Mucosa of rectum (tissue), 2 donors: ENCODE data around the gene PELI3.
A peak's percentile ranks its signal among the peaks of the same experiment; 100 is the strongest.
"Not testable (repeated sequence)": the region's sequence is repeated elsewhere in the genome, so short reads cannot be mapped to it uniquely, and the experiment has no call there.

ENCODE experiments used
- H3K27ac ChIP-seq, 2 donors: one replicate each; pipeline ENCODE4 v1.7.0; 2013; ENCODE audit warnings: inconsistent platforms in 2 of 2, low read depth in 2 of 2, low read length in 2 of 2
- H3K27me3 ChIP-seq, 2 donors: one replicate each; pipeline ENCODE4 v1.7.0; 2013; ENCODE audit warnings: low read length in 2 of 2; ENCODE audit not compliant: control insufficient read depth in 2 of 2, insufficient read depth in 2 of 2
- H3K36me3 ChIP-seq, 2 donors: one replicate each; pipeline ENCODE4 v1.7.0; 2013; ENCODE audit warnings: low read length in 2 of 2; ENCODE audit not compliant: control insufficient read depth in 2 of 2, insufficient read depth in 2 of 2
- H3K4me1 ChIP-seq, 2 donors: one replicate each; pipeline ENCODE4 v1.7.0; 2013; ENCODE audit warnings: low read length in 2 of 2, mild to moderate bottlenecking in 1 of 2; ENCODE audit not compliant: control insufficient read depth in 2 of 2, insufficient read depth in 2 of 2
- H3K4me3 ChIP-seq, 2 donors: one replicate each; pipeline ENCODE4 v1.7.0; 2013; ENCODE audit warnings: low read length in 2 of 2
- H3K9ac ChIP-seq, 2 donors: one replicate each; pipeline ENCODE4 v1.7.0; 2013; ENCODE audit warnings: low read length in 2 of 2, low read depth in 1 of 2, mild to moderate bottlenecking in 1 of 2
- H3K9me3 ChIP-seq, 2 donors: one replicate each; pipeline ENCODE4 v1.7.0; 2013; ENCODE audit warnings: low read length in 2 of 2; ENCODE audit not compliant: control insufficient read depth in 2 of 2
- donor health status: healthy.
- donor health status: Normal muscosa, but diverticular disease.

Gene PELI3

GRCh38 chr11:66429983-66430602, 36.6 kb upstream of the PELI3 start:
- peaks cover 2 to 4% of the 10 kb centered on the region in 2 donors for H3K36me3 ChIP-seq
- H3K27ac ChIP-seq, result no peak overlapping the region
- no peaks in the 10 kb centered on the region for H3K27me3 ChIP-seq
- H3K4me3 ChIP-seq, result no peak overlapping the region
- no peaks in the 10 kb centered on the region for H3K4me1 ChIP-seq
- no peak overlapping the region for H3K9ac ChIP-seq
- H3K9me3 ChIP-seq, result no peaks in the 10 kb centered on the region

- not testable (repeated sequence) for H3K9me3 ChIP-seq, H3K4me1 ChIP-seq, H3K27me3 ChIP-seq, H3K4me3 ChIP-seq, H3K27ac ChIP-seq, H3K9ac ChIP-seq
- peaks cover 12 to 15% of the 10 kb centered on the region in 2 donors for H3K36me3 ChIP-seq
Observed at GRCh38 chr11:66431287-66431686, 35.4 kb upstream of the PELI3 start.

- H3K9me3 ChIP-seq, H3K9ac ChIP-seq, H3K27ac ChIP-seq, H3K4me3 ChIP-seq, H3K27me3 ChIP-seq, H3K4me1 ChIP-seq: not testable (repeated sequence)
- H3K36me3 ChIP-seq, result peaks cover 12 to 15% of the 10 kb centered on the region in 2 donors
Observed at GRCh38 chr11:66431871-66432329, 34.8 kb upstream of the PELI3 start.

- peaks cover 12 to 15% of the 10 kb centered on the region in 2 donors for H3K36me3 ChIP-seq
Observed at GRCh38 chr11:66432597-66432996, 34.1 kb upstream of the PELI3 start.

GRCh38 chr11:66437979-66438503, 28.7 kb upstream of the PELI3 start:
- Histone ChIP-seq H3K27me3 (no peaks in the 10 kb centered on the region), H3K27ac (peak overlapping the region; percentile 82 to 86), H3K9ac (peak overlapping the region; percentile 87 to 89)

More at GRCh38 chr11:66432597-66432996, 34.1 kb upstream of the PELI3 start:
- Histone ChIP-seq H3K27me3 (no peaks in the 10 kb centered on the region), H3K9ac (no peak overlapping the region), H3K4me3 (no peak overlapping the region), H3K9me3 (no peaks in the 10 kb centered on the region), H3K4me1 (peaks cover 0 to under 1% of the 10 kb centered on the region in 2 donors), H3K27ac (no peak overlapping the region)

GRCh38 chr11:66438504-66439466, 27.9 kb upstream of the PELI3 start, which contains the start of gene MRPL11:
TSS of gene MRPL11 (minus strand) at chr11:66438848. CDS start at chr11:66438754, 94 bp downstream.
- H3K27ac ChIP-seq, result peak within 1 kb of the TSS; percentile 82 to 86
- H3K9me3 ChIP-seq, result peaks cover 2 to 6% of the 10 kb centered on the region in 2 donors
- H3K36me3 ChIP-seq, result peaks cover 12% of the 10 kb centered on the region in 2 donors
- peaks cover 7 to 9% of the 10 kb centered on the region in 2 donors for H3K4me1 ChIP-seq
- peak within 1 kb of the TSS; percentile 87 to 89 for H3K9ac ChIP-seq
- peak within 1 kb of the TSS; percentile 90 to 91 for H3K4me3 ChIP-seq
- no peaks in the 10 kb centered on the region for H3K27me3 ChIP-seq

More at GRCh38 chr11:66437979-66438503, 28.7 kb upstream of the PELI3 start:
- H3K4me1 ChIP-seq, result peaks cover 7 to 9% of the 10 kb centered on the region in 2 donors
- peak overlapping the region; percentile 90 to 91 for H3K4me3 ChIP-seq
- H3K36me3 ChIP-seq, result peaks cover 12% of the 10 kb centered on the region in 2 donors
- H3K9me3 ChIP-seq, result peaks cover 1 to 2% of the 10 kb centered on the region in 2 donors

GRCh38 chr11:66440101-66440939, 26.4 kb upstream of the PELI3 start:
- not testable (repeated sequence) for H3K27me3 ChIP-seq, H3K36me3 ChIP-seq, H3K4me3 ChIP-seq, H3K9ac ChIP-seq, H3K4me1 ChIP-seq, H3K27ac ChIP-seq, H3K9me3 ChIP-seq

GRCh38 chr11:66440940-66441282, 25.8 kb upstream of the PELI3 start:
- H3K36me3 ChIP-seq, H3K4me1 ChIP-seq: not testable (repeated sequence)

GRCh38 chr11:66443602-66444001, 23.1 kb upstream of the PELI3 start:
- Histone ChIP-seq H3K9ac (no peak overlapping the region), H3K27me3 (no peaks in the 10 kb centered on the region), H3K9me3 (peaks cover 2 to 6% of the 10 kb centered on the region in 2 donors), H3K27ac (no peak overlapping the region), H3K36me3 (no peaks in the 10 kb centered on the region), H3K4me3 (no peak overlapping the region), H3K4me1 (no peaks in the 10 kb centered on the region)

More at GRCh38 chr11:66440940-66441282, 25.8 kb upstream of the PELI3 start:
- H3K27me3 ChIP-seq, H3K27ac ChIP-seq, H3K9ac ChIP-seq, H3K4me3 ChIP-seq, H3K9me3 ChIP-seq: not testable (repeated sequence)
